ENCODE data around the gene PCDH12. TPM values are rescaled to one million over a fixed set of nuclear protein-coding genes. Genes with fewer than 3 reads are reported as not detected.

Gene PCDH12
- total and polyA plus RNA-seq, 4 experiments from 2014 or later: 0.13 to 0.31 TPM; not detected in 2

DNA sequence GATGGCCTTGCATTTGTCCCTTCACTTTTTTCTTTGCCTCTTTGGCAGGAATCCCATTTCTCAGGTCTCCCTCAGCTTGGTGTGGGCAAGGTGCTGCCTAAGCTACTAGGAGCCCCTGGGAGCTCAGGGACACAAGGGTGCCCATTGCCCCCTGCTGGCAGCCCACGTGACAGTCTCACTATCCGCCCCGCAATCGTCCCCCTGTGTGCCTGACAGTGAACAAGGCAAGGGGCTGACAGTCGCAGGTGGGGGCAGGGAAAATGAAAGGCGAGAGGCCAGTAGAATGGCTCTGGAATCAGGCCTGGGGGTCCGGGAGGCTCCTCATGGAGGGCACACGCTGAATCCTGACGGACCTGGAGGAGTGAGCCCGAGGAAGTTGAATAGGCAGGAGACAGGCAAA, 2.0 kb upstream of the PCDH12 start:
- H3K9me3 Mint-ChIP-seq: no peaks in the 10 kb centered on the region
- no peaks in the 10 kb centered on the region for H3K36me3 ChIP-seq (ENCODE audit: insufficient read depth, low read length)
- H3K4me3 Mint-ChIP-seq: peak overlapping the region in 4 of 8 donors; percentile 30 to 77 (median 58)
- H3K36me3 Mint-ChIP-seq: peaks cover 0 to 4% of the 10 kb centered on the region in 2 donors
- H3K27me3 Mint-ChIP-seq: no peaks in the 10 kb centered on the region
- DNase-seq: no peak
- peak overlapping the region in 6 of 7 donors; percentile 11 to 90 (median 49) for H3K27ac Mint-ChIP-seq
- intact Hi-C loops (cut with micrococcal nuclease): loop anchor here (1.0 kb wide), 6 partner anchors 37 to 295 kb away; partner anchors contain the start of gene DELE1
- H3K4me1 Mint-ChIP-seq: peaks cover 28 to 45% (median 38%) of the 10 kb centered on the region in 4 donors
- no peak overlapping the region for H3K27ac ChIP-seq (ENCODE audit: low read depth, low read length)
- H3K4me3 ChIP-seq (ENCODE audit: low read length in 2 of 2): no peak overlapping the region
- H3K27me3 ChIP-seq (ENCODE audit: insufficient read depth, low read length): no peaks in the 10 kb centered on the region
- POLR2A ChIA-PET (ENCODE audit: partially characterized antibody): interaction anchor here (0.6 to 7.3 kb wide), 23 partner anchors 9 to 324 kb away, joined by 3 to 103 read pairs (median 6); partner anchors contain the start of genes ARAP3, DELE1, FCHSD1 and GNPDA1
- no peaks in the 10 kb centered on the region for H3K9me3 ChIP-seq (ENCODE audit: control insufficient read depth in 1 of 2, low read length in 2 of 2)
- CTCF ChIA-PET (ENCODE audit: partially characterized antibody): interaction anchor here (0.6 to 9.0 kb wide), 43 partner anchors 9 to 833 kb away, joined by 3 to 250 read pairs (median 7); partner anchors contain the start of genes DELE1, GNPDA1, NDFIP1 and PCDH1
- peaks cover 45% of the 10 kb centered on the region for H3K4me1 ChIP-seq (ENCODE audit: insufficient read depth, low read length)

DNA sequence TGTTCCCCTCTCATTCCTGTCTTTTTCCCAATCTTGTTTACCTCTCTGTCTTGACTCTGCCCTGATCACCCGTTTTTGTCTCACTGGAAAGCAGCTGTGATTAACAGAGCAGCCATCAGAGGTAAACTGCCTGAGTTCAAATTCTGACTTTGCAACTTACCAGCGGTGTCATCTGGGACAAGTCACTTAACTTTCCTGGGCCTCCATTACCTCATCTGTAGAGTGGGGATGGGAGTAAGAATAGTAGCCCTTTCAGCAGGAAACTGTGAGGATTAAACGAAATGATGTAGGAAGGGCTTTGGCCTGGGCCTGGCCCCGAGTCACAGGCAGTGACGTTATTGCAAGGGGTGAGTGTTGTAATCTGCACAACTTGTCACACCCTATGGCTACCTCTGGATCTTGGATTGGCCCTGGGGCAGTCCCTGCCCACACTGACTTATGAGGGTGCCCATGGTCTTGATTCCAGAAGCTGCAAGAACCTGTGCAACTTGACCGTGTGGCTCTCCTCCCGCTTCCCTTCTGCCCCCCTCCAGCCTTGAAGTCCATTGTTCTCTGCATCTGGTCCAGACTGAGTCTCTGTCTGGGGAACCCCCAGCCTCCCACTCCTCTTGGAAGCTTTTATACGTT, 657 bp upstream of the PCDH12 start:
- no peak overlapping the region for H3K27ac ChIP-seq (ENCODE audit: low read depth, low read length)
- no peak for DNase-seq

DNA sequence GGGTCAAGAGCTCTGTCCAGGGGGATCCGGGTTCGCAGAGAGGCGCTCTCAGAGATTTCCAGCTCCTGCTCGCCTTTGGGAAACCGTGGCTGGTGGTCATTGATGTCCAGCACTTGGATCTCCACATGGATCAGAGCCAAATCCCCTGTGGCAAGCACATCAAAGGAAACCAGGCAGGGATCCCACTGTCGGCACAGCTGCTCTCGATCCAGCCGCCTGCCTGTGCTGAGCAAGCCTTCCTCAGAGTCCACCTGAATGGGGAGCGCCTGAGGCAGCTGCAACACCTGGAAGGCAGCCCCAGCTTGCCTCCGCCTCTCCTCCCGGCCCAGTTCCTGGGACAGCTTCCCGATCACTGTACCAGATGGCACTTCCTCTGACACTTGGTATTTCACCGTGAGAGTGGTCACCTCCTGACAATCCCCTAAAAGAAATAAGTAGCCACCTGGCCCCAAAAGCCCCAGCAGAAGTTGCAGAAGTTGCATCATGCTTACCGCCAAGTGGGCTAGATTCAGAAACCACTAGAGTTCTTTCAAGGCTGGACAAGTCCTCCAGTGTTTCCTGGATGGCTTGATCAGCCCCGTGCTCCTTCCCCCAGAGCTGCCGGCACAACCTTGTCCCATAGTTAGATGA, 520 bp downstream of the PCDH12 start:
- ChIA-PET POLR2A (ENCODE audit: partially characterized antibody) (interaction anchor here (1.0 to 7.3 kb wide), 8 partner anchors 12 to 265 kb away, joined by 3 to 103 read pairs (median 12); partner anchors contain the start of genes DELE1 and RNF14), CTCF (ENCODE audit: partially characterized antibody) (interaction anchor here (0.9 to 9.0 kb wide), 10 partner anchors 13 to 264 kb away, joined by 3 to 250 read pairs (median 6); partner anchors contain the start of genes DELE1, PCDH1 and RNF14)
- peak overlapping the region in 1 of 2 donors; percentile 20 for H3K4me3 ChIP-seq (ENCODE audit: low read length in 2 of 2)
- H3K27ac Mint-ChIP-seq: peak overlapping the region in 5 of 7 donors; percentile 17 to 83 (median 61)
- intact Hi-C loops (cut with micrococcal nuclease): no loop called here
- H3K9me3 Mint-ChIP-seq: no peaks in the 10 kb centered on the region
- peaks cover 45% of the 10 kb centered on the region for H3K4me1 ChIP-seq (ENCODE audit: insufficient read depth, low read length)
- H3K4me3 Mint-ChIP-seq: peak overlapping the region in 5 of 8 donors; percentile 13 to 79 (median 65)
- no peaks in the 10 kb centered on the region for H3K27me3 Mint-ChIP-seq
- peaks cover 0 to 4% of the 10 kb centered on the region in 2 donors for H3K36me3 Mint-ChIP-seq
- H3K27ac ChIP-seq (ENCODE audit: low read depth, low read length): no peak overlapping the region
- DNase-seq: no peak
- H3K4me1 Mint-ChIP-seq: peaks cover 28 to 52% (median 42%) of the 10 kb centered on the region in 4 donors
- no peaks in the 10 kb centered on the region for H3K36me3 ChIP-seq (ENCODE audit: insufficient read depth, low read length)
- H3K27me3 ChIP-seq (ENCODE audit: insufficient read depth, low read length): no peaks in the 10 kb centered on the region
- no peaks in the 10 kb centered on the region for H3K9me3 ChIP-seq (ENCODE audit: control insufficient read depth in 1 of 2, low read length in 2 of 2)

More for the DNA sequence above, 657 bp upstream of the PCDH12 start:
- Histone ChIP-seq H3K4me1 (ENCODE audit: insufficient read depth, low read length) (peaks cover 45% of the 10 kb centered on the region), H3K27me3 (ENCODE audit: insufficient read depth, low read length) (no peaks in the 10 kb centered on the region), H3K4me3 (ENCODE audit: low read length in 2 of 2) (peak overlapping the region in 1 of 2 donors; percentile 20), H3K9me3 (ENCODE audit: control insufficient read depth in 1 of 2, low read length in 2 of 2) (no peaks in the 10 kb centered on the region), H3K36me3 (ENCODE audit: insufficient read depth, low read length) (no peaks in the 10 kb centered on the region)
- Mint-ChIP-seq H3K36me3 (peaks cover 0 to 4% of the 10 kb centered on the region in 2 donors), H3K9me3 (no peaks in the 10 kb centered on the region), H3K4me1 (peaks cover 28 to 52% (median 42%) of the 10 kb centered on the region in 4 donors), H3K27me3 (no peaks in the 10 kb centered on the region), H3K4me3 (peak overlapping the region; percentile 50 to 79 (median 70)), H3K27ac (peak overlapping the region; percentile 11 to 83 (median 48))
- CTCF ChIA-PET (ENCODE audit: partially characterized antibody): interaction anchor here (0.7 to 9.0 kb wide), 13 partner anchors 12 to 265 kb away, joined by 3 to 250 read pairs (median 17); partner anchors contain the start of genes DELE1, PCDH1 and RNF14
- POLR2A ChIA-PET (ENCODE audit: partially characterized antibody): interaction anchor here (0.7 to 7.3 kb wide), 11 partner anchors 11 to 276 kb away, joined by 3 to 103 read pairs (median 14); partner anchors contain the start of genes ARAP3, DELE1, PCDH1 and RNF14
- intact Hi-C loops (cut with micrococcal nuclease): no loop called here

DNA sequence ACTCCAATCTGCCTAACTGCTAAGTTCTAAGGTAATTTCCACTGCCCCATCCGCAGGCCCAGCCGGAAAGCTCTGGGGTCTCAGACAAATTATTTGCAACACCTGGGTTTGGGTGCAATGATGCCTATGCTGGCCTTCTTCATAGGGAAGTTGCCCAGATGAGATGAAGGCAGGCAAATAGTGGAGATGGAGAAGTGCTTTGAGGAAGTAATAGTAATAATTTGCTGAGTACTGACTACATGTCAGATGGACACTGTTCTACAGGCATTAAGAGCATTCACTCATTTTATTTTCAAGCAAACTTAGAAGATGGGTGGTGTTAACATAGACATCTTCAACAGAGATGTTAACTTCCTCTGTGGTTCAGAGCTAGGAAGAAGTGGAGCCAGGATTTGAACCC, 3.8 kb downstream of the PCDH12 start:
- intact Hi-C loops (cut with micrococcal nuclease): no loop called here
- Histone ChIP-seq H3K4me3 (ENCODE audit: low read length in 2 of 2) (no peak overlapping the region), H3K27me3 (ENCODE audit: insufficient read depth, low read length) (no peaks in the 10 kb centered on the region), H3K4me1 (ENCODE audit: insufficient read depth, low read length) (peaks cover 23% of the 10 kb centered on the region), H3K36me3 (ENCODE audit: insufficient read depth, low read length) (no peaks in the 10 kb centered on the region), H3K9me3 (ENCODE audit: control insufficient read depth in 1 of 2, low read length in 2 of 2) (no peaks in the 10 kb centered on the region), H3K27ac (ENCODE audit: low read depth, low read length) (no peak overlapping the region)
- H3K4me1 Mint-ChIP-seq: peaks cover 16 to 35% (median 29%) of the 10 kb centered on the region in 4 donors
- CTCF ChIA-PET (ENCODE audit: partially characterized antibody): interaction anchor here (1.5 to 2.0 kb wide), 3 partner anchors 14 to 74 kb away, joined by 5 to 6 read pairs (median 6); partner anchors contain the start of gene RNF14
- H3K36me3 Mint-ChIP-seq: peaks cover 2 to 4% of the 10 kb centered on the region in 2 donors
- no peak for DNase-seq
- POLR2A ChIA-PET (ENCODE audit: partially characterized antibody): no interaction called here
- no peaks in the 10 kb centered on the region for H3K9me3 Mint-ChIP-seq
- H3K27me3 Mint-ChIP-seq: no peaks in the 10 kb centered on the region
- H3K27ac Mint-ChIP-seq: no peak overlapping the region
- no peak overlapping the region for H3K4me3 Mint-ChIP-seq

DNA sequence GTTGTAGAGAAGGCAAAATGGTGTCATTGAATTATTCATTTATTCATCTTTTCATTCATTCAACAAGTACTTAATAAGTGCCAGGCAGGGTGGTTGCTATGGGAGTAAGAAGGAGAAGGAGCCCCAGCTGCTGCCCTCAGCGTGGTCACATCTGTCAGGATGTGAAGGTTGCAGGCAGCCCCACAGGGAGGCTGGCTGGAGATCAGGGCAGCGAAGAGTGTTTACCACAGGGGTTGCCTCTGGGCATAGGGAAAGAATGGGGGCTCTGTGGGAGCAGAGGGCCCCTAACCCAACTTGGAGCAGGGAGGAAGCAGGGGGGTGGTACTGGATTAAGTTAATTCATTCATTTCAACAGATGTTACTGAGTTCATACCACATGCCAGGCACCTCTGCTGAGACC, 6.0 kb downstream of the PCDH12 start:
- CTCF ChIA-PET (ENCODE audit: partially characterized antibody): no interaction called here
- no peak overlapping the region for H3K4me3 ChIP-seq (ENCODE audit: low read length in 2 of 2)
- Mint-ChIP-seq H3K27ac (peak overlapping the region in 4 of 7 donors; percentile 29 to 90 (median 33)), H3K36me3 (peaks cover 2 to 4% of the 10 kb centered on the region in 2 donors), H3K9me3 (no peaks in the 10 kb centered on the region), H3K27me3 (no peaks in the 10 kb centered on the region), H3K4me3 (peak overlapping the region in 1 of 8 donors; percentile 52), H3K4me1 (peaks cover 3 to 18% (median 12%) of the 10 kb centered on the region in 4 donors)
- H3K27me3 ChIP-seq (ENCODE audit: insufficient read depth, low read length): no peaks in the 10 kb centered on the region
- H3K9me3 ChIP-seq (ENCODE audit: control insufficient read depth in 1 of 2, low read length in 2 of 2): no peaks in the 10 kb centered on the region
- no peak overlapping the region for H3K27ac ChIP-seq (ENCODE audit: low read depth, low read length)
- intact Hi-C loops (cut with micrococcal nuclease): no loop called here
- no peak for DNase-seq
- H3K36me3 ChIP-seq (ENCODE audit: insufficient read depth, low read length): no peaks in the 10 kb centered on the region
- peaks cover 5% of the 10 kb centered on the region for H3K4me1 ChIP-seq (ENCODE audit: insufficient read depth, low read length)
- POLR2A ChIA-PET (ENCODE audit: partially characterized antibody): no interaction called here

DNA sequence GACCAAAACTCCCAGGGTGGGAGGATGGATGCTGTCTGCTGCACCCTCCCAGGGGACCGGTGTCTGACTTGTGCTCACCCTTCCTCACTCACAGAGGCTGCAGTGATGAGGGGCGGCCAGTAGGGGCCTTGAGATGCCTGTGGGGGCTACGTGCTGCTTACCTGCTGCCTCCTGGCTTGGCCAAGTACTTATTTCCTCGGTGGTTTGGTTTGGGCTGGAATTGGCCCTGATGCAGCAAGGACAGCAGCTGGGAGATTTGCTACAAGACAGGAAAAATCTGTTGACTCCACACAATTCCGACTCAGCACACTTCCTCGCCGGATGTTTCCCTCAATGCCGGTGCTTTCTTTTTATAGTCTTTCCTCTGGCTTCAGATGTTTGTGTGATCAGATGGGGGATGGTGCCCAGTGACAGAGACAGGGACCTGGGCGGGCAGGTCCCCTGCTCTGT, 6.6 kb downstream of the PCDH12 start:
- Mint-ChIP-seq H3K27ac (peak overlapping the region in 2 of 7 donors; percentile 37 to 90), H3K4me1 (peaks cover 3 to 16% (median 11%) of the 10 kb centered on the region in 4 donors), H3K36me3 (peaks cover 1 to 2% of the 10 kb centered on the region in 2 donors), H3K4me3 (peak overlapping the region in 6 of 8 donors; percentile 22 to 53 (median 43)), H3K9me3 (no peaks in the 10 kb centered on the region), H3K27me3 (no peaks in the 10 kb centered on the region)
- H3K27ac ChIP-seq (ENCODE audit: low read depth, low read length): no peak overlapping the region
- DNase-seq: no peak
- CTCF ChIA-PET (ENCODE audit: partially characterized antibody): interaction anchor here (1.0 kb wide), 2 partner anchors 9 to 17 kb away, joined by 4 to 5 read pairs; partner anchors contain the start of gene RNF14
- no peak overlapping the region for H3K4me3 ChIP-seq (ENCODE audit: low read length in 2 of 2)
- POLR2A ChIA-PET (ENCODE audit: partially characterized antibody): interaction anchor here (1.1 kb wide), 1 partner anchor 9 kb away, joined by 7 read pairs; no protein-coding TSS in a partner anchor
- no peaks in the 10 kb centered on the region for H3K36me3 ChIP-seq (ENCODE audit: insufficient read depth, low read length)
- peaks cover 5% of the 10 kb centered on the region for H3K4me1 ChIP-seq (ENCODE audit: insufficient read depth, low read length)
- no peaks in the 10 kb centered on the region for H3K9me3 ChIP-seq (ENCODE audit: control insufficient read depth in 1 of 2, low read length in 2 of 2)
- H3K27me3 ChIP-seq (ENCODE audit: insufficient read depth, low read length): no peaks in the 10 kb centered on the region
- intact Hi-C loops (cut with micrococcal nuclease): no loop called here

Data from CD4-positive, alpha-beta memory T cell (primary cell).